Measurements from ENCODE around the gene GRB14. TPM values are rescaled to one million over a fixed set of nuclear protein-coding genes. Genes with fewer than 3 reads are reported as not detected.
"Not testable (repeated sequence)": the region's sequence is repeated elsewhere in the genome, so short reads cannot be mapped to it uniquely, and the experiment has no call there.

Gene GRB14
- total RNA-seq, 4 donors from 2014 or later = 2.1 to 14.9 (median 3.4) TPM

DNA sequence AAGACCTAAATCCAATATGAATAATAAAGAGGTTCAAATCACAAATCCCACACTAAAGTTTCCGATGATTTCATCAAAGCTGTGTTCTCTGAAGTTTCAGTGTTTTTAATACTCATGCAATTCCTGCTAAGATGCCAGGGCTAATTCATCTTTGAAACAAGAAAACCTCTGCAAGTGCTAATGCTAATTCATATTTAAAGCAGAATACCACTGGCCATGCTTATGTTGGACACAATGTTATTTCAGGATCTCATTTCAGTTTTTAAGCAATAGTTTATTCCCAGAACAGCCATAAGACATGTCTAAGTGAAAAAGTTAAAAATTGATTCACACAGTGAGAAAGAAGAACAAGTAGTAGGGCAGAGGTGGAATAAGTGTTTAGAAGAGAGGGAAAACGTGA lies 62.8 kb downstream of the GRB14 start:
- Histone ChIP-seq H3K27ac (no peak overlapping the region), H3K4me3 (no peak overlapping the region), H3K27me3 (no peaks in the 10 kb centered on the region), H3K9me3 (no peaks in the 10 kb centered on the region), H3K36me3 (no peaks in the 10 kb centered on the region), H3K4me1 (peaks cover 0 to 26% of the 10 kb centered on the region in 2 donors)
- DNase-seq = no peak
- in situ Hi-C loops (cut with MboI; ENCODE audit: low sequenced_read_pairs in 4 of 4) (no loop called here), intact Hi-C loops (cut with DNase I; ENCODE audit: low total_unique reads) (no loop called here)
- TF ChIP-seq POLR2A (IDR thresholded peaks at IDR 0.05) (no peak), CTCF (IDR thresholded peaks at IDR 0.05 in 4 of 5, conservative IDR thresholded peaks at IDR 0.05 in 1 of 5) (no peak)
- ATAC-seq = no peak

GRCh38 chr2:164554487-164554886 lies 66.8 kb downstream of the GRB14 start:
- Histone ChIP-seq H3K27me3 (no peaks in the 10 kb centered on the region), H3K27ac (no peak overlapping the region), H3K36me3 (no peaks in the 10 kb centered on the region), H3K4me1 (peaks cover 0 to 4% of the 10 kb centered on the region in 2 donors), H3K4me3 (no peak overlapping the region), H3K9me3 (no peaks in the 10 kb centered on the region)
- TF ChIP-seq CTCF (IDR thresholded peaks at IDR 0.05 in 4 of 5, conservative IDR thresholded peaks at IDR 0.05 in 1 of 5) (no peak), POLR2A (IDR thresholded peaks at IDR 0.05) (no peak)
- ATAC-seq (no peak), DNase-seq (no peak)
- in situ Hi-C loops (cut with MboI; ENCODE audit: low sequenced_read_pairs in 4 of 4) = no loop called here
- intact Hi-C loops (cut with DNase I; ENCODE audit: low total_unique reads) = no loop called here

GRCh38 chr2:164551519-164551918 lies 69.8 kb downstream of the GRB14 start:
- in situ Hi-C loops (cut with MboI; ENCODE audit: low sequenced_read_pairs in 4 of 4) = no loop called here
- Histone ChIP-seq H3K4me1 (peaks cover 0 to 4% of the 10 kb centered on the region in 2 donors), H3K27me3 (no peaks in the 10 kb centered on the region), H3K27ac (no peak overlapping the region), H3K36me3 (no peaks in the 10 kb centered on the region), H3K9me3 (no peaks in the 10 kb centered on the region), H3K4me3 (no peak overlapping the region)
- ATAC-seq = no peak
- no peak for DNase-seq
- no peak for TF ChIP-seq POLR2A (IDR thresholded peaks at IDR 0.05)
- TF ChIP-seq CTCF (IDR thresholded peaks at IDR 0.05 in 4 of 5, conservative IDR thresholded peaks at IDR 0.05 in 1 of 5) = no peak
- intact Hi-C loops (cut with DNase I; ENCODE audit: low total_unique reads) = no loop called here

DNA sequence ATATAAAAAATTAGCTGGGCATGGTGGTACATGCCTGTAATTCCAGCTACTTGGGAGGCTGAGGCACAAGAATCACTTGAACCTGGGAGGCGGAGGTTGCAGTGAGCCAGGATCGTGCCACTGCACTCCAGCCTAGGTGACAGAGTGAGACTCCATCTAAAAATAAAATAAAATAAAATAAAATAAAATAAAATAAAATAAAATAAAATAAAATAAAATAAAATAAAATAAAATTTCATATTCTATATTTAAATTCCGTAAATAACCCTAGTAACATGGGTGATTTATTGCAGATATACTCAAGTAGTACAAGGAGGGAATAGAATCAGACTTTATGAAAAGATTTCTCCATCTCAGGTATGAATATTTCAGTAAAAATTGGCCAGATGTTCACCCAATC lies 71.6 kb downstream of the GRB14 start:
- in situ Hi-C loops (cut with MboI; ENCODE audit: low sequenced_read_pairs in 4 of 4); H3K4me3 ChIP-seq; intact Hi-C loops (cut with DNase I; ENCODE audit: low total_unique reads): not testable (repeated sequence)

GRCh38 chr2:164545484-164545883 lies 75.8 kb downstream of the GRB14 start:
- Histone ChIP-seq H3K4me3 (no peak overlapping the region), H3K36me3 (no peaks in the 10 kb centered on the region)

More for the DNA sequence above, 71.6 kb downstream of the GRB14 start:
- ATAC-seq, H3K4me1 ChIP-seq, H3K27me3 ChIP-seq, H3K9me3 ChIP-seq, DNase-seq, H3K36me3 ChIP-seq, H3K27ac ChIP-seq: not testable (repeated sequence)

More at GRCh38 chr2:164545484-164545883, 75.8 kb downstream of the GRB14 start:
- intact Hi-C loops (cut with DNase I; ENCODE audit: low total_unique reads) (no loop called here), in situ Hi-C loops (cut with MboI; ENCODE audit: low sequenced_read_pairs in 4 of 4) (no loop called here)
- no peak for TF ChIP-seq CTCF (IDR thresholded peaks at IDR 0.05 in 4 of 5, conservative IDR thresholded peaks at IDR 0.05 in 1 of 5)
- TF ChIP-seq POLR2A (IDR thresholded peaks at IDR 0.05) = no peak
- DNase-seq (no peak), ATAC-seq (no peak)
- Histone ChIP-seq H3K9me3 (no peaks in the 10 kb centered on the region), H3K27me3 (no peaks in the 10 kb centered on the region), H3K27ac (no peak overlapping the region), H3K4me1 (peaks cover 0 to 5% of the 10 kb centered on the region in 2 donors)
